IMR-90 (cell line): Measurements from ENCODE around the gene MTCL3.

ENCODE experiments used
- ATAC-seq: fragments of 200-7000 bp; cut with Tn5 transposase; 2 replicates; pipeline ENCODE4 v1.9.1; 2020; ENCODE audit warnings: low read depth, mild to moderate bottlenecking, moderate library complexity
- BruUV-seq: library from RNA; stranded (reverse); fragments of 400-500 nt; replicated peaks from 2 replicates; lab custom pipeline; 2021; lab: Mats Ljungman, UMichigan
- CTCF ChIA-PET: fragments of 300-600 bp; formaldehyde crosslinking; extraction: SDS; loops from one replicate; lab custom pipeline; 2021; ENCODE audit warnings: antibody characterized with exemption; lab: Yijun Ruan, JAX
- POLR2A ChIA-PET: fragments of 300-600 bp; sonication (Branson Sonifier 250); formaldehyde crosslinking; loops from one replicate; lab custom pipeline; 2022; ENCODE audit warnings: antibody characterized with exemption; ENCODE audit not compliant: unreplicated experiment; lab: Charles Lee
- DNase-seq: peaks from one replicate; pipeline ENCODE4 v3.0.0; 2013
- H2AFZ ChIP-seq: replicated peaks from 2 replicates; pipeline ENCODE3; 2013; ENCODE audit warnings: low read length, mild to moderate bottlenecking; ENCODE audit not compliant: poor library complexity
- H2AK5ac ChIP-seq: 2 replicates; pipeline ENCODE4 v1.6.1; 2013; ENCODE audit warnings: low read depth, low read length, inconsistent platforms
- H2AK9ac ChIP-seq: replicated peaks from 2 replicates; pipeline ENCODE3; 2013; ENCODE audit warnings: mild to moderate bottlenecking, low read depth, low read length, moderate library complexity; ENCODE audit not compliant: poor library complexity
- H2BK120ac ChIP-seq: 2 replicates; pipeline ENCODE4 v1.6.1; 2013; ENCODE audit warnings: low read depth, low read length, inconsistent platforms
- H2BK15ac ChIP-seq: 3 replicates; pipeline ENCODE4 v1.6.1; 2013; ENCODE audit warnings: low read depth, low read length, inconsistent platforms
- H2BK20ac ChIP-seq: 2 replicates; pipeline ENCODE4 v1.6.1; 2013; ENCODE audit warnings: low read depth, mild to moderate bottlenecking, inconsistent platforms, low read length, moderate library complexity
- H2BK5ac ChIP-seq: 2 replicates; pipeline ENCODE4 v1.6.1; 2013; ENCODE audit warnings: mild to moderate bottlenecking, low read depth, low read length, inconsistent platforms; ENCODE audit not compliant: poor library complexity, severe bottlenecking
- H3K14ac ChIP-seq: replicated peaks from 2 replicates; pipeline ENCODE4 v1.6.1; 2013; ENCODE audit warnings: low read depth, low read length, inconsistent platforms
- H3K18ac ChIP-seq: 2 replicates; pipeline ENCODE4 v1.6.1; 2013; ENCODE audit warnings: low read depth, low read length, control low read depth
- H3K23ac ChIP-seq: 2 replicates; pipeline ENCODE4 v1.6.1; 2013; ENCODE audit warnings: low read depth, low read length, inconsistent platforms
- H3K27ac ChIP-seq: 2 replicates; pipeline ENCODE4 v1.5.1; 2013; ENCODE audit warnings: mild to moderate bottlenecking, control low read depth, low read length; ENCODE audit not compliant: insufficient read depth
- H3K27me3 ChIP-seq: 2 replicates; pipeline ENCODE4 v1.6.1; 2013; ENCODE audit warnings: low read length; ENCODE audit not compliant: control insufficient read depth, insufficient read depth
- H3K36me3 ChIP-seq: 2 replicates; pipeline ENCODE4 v1.6.1; 2013; ENCODE audit warnings: low read length, mixed read lengths; ENCODE audit not compliant: control insufficient read depth, insufficient read depth
- H3K4ac ChIP-seq: 2 replicates; pipeline ENCODE4 v1.6.1; 2013; ENCODE audit warnings: low read depth, low read length, inconsistent platforms
- H3K4me1 ChIP-seq: 2 replicates; pipeline ENCODE4 v1.6.1; 2013; ENCODE audit warnings: low read length, mixed read lengths; ENCODE audit not compliant: control insufficient read depth, insufficient read depth
- H3K4me2 ChIP-seq: 2 replicates; pipeline ENCODE4 v1.6.1; 2013; ENCODE audit warnings: low read depth, mild to moderate bottlenecking, control low read depth, low read length, moderate library complexity
- H3K4me3 ChIP-seq: 2 replicates; pipeline ENCODE4 v1.5.1; 2013; ENCODE audit warnings: low read depth, mild to moderate bottlenecking, control low read depth, low read length, moderate library complexity; ENCODE audit not compliant: insufficient read depth
- H3K56ac ChIP-seq: 2 replicates; pipeline ENCODE4 v1.6.1; 2013; ENCODE audit warnings: low read length, inconsistent platforms; ENCODE audit not compliant: insufficient read depth; ENCODE audit errors: extremely low read depth
- H3K79me1 ChIP-seq, 2 experiments: 2 replicates each; pipeline ENCODE4 v1.6.1; 2013; ENCODE audit warnings: low read length in 2 of 2, inconsistent platforms in 1 of 2, low read depth in 1 of 2
- H3K9ac ChIP-seq: 2 replicates; pipeline ENCODE4 v1.6.1; 2013; ENCODE audit warnings: low read depth, low read length, control low read depth
- H3K9me1 ChIP-seq: 2 replicates; pipeline ENCODE4 v1.6.1; 2013; ENCODE audit warnings: low read length, inconsistent platforms; ENCODE audit not compliant: insufficient read depth
- H3K9me3 ChIP-seq: 2 replicates; pipeline ENCODE4 v1.6.1; 2013; ENCODE audit warnings: low read length; ENCODE audit not compliant: control insufficient read depth, insufficient read depth
- H4K20me1 ChIP-seq: 2 replicates; pipeline ENCODE4 v1.6.1; 2013; ENCODE audit warnings: low read length, inconsistent platforms; ENCODE audit not compliant: insufficient read depth
- H4K5ac ChIP-seq: 2 replicates; pipeline ENCODE4 v1.6.1; 2013; ENCODE audit warnings: mild to moderate bottlenecking, low read depth, low read length, control low read depth
- H4K8ac ChIP-seq, 2 experiments: 2 replicates each; pipeline ENCODE4 v1.6.1; 2013; ENCODE audit warnings: low read depth in 2 of 2, low read length in 2 of 2, control low read depth in 1 of 2, inconsistent platforms in 1 of 2
- H4K91ac ChIP-seq: 2 replicates; pipeline ENCODE4 v1.6.1; 2013; ENCODE audit warnings: low read depth, low read length, inconsistent platforms; ENCODE audit not compliant: insufficient read depth
- SMC3 ChIP-seq: fragments of 150-350 bp; IDR thresholded peaks from 2 replicates; pipeline ENCODE4 v1.6.1; 2016; ENCODE audit warnings: low read depth, mild to moderate bottlenecking, antibody characterized with exemption, low read length, moderate library complexity
- WGBS, 2 experiments: methylation state at CpG; one replicate each; pipeline versions ENCODE4 v1.1.5 to v1.1.7; 2013; ENCODE audit warnings: missing lambda C conversion rate in 2 of 2; ENCODE audit not compliant: insufficient read length in 1 of 2; ENCODE audit errors: extremely low coverage in 2 of 2; 5-methylcytosine and 5-hydroxymethylcytosine counted together
- dilution Hi-C: fragments of 300-500 bp; cut with HindIII; formaldehyde crosslinking; loops from one replicate; pipeline ENCODE4 v1.14.3; 2018; ENCODE audit warnings: low sequenced_read_pairs; ENCODE audit not compliant: unreplicated experiment
- in situ Hi-C: fragments of 300-500 bp; cut with MboI; formaldehyde crosslinking; loops from 3 replicates; pipeline ENCODE4 v1.14.3; 2019; ENCODE audit warnings: low sequenced_read_pairs, inconsistent platforms, mixed read lengths
- intact Hi-C: fragments of 100-400 bp; cut with micrococcal nuclease; formaldehyde crosslinking; loops from 2 replicates; pipeline ENCODE4 v1.10.0; 2022

MTCL3 gene

DNA sequence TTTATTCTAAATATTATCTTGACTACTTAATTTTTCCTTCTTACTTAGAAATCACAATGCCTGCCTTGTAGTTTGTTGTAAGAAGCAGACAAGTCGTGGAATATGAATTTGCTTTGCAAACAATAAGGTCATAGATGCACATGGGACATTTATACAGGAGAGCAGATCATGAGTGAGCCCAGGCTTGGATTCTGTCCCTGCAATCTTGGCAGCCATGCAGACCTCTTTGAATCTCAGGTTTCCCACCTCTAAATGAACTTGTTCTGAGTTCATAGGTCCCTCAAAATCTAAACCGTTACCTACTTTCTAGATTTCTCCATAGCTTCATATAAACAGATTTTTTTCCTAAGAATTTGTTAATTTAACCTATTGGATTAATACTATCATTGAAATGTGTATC, 79.4 kb downstream of the MTCL3 start:
- POLR2A ChIA-PET, result no interaction called here
- no peak overlapping the region for H2BK20ac ChIP-seq
- no peak overlapping the region for H3K9ac ChIP-seq
- H3K4me1 ChIP-seq, result peaks cover 1% of the 10 kb centered on the region; the same call in 1 of the 2 replicates
- no peaks in the 10 kb centered on the region for H3K27me3 ChIP-seq
- H3K9me1 ChIP-seq, result no peaks in the 10 kb centered on the region
- intact Hi-C loops, result no loop called here
- H2AK5ac ChIP-seq, result no peak overlapping the region
- H4K8ac ChIP-seq, result no peak overlapping the region
- H2BK120ac ChIP-seq, result no peak overlapping the region
- H2BK5ac ChIP-seq, result no peak overlapping the region
- H3K23ac ChIP-seq, result no peak overlapping the region
- DNase-seq, result no peak
- dilution Hi-C loops, result no loop called here
- no peak overlapping the region for H2AK9ac ChIP-seq
- no peaks in the 10 kb centered on the region for H3K36me3 ChIP-seq
- no peak overlapping the region for H3K4ac ChIP-seq
- CTCF ChIA-PET, result no interaction called here
- no peak overlapping the region for H3K14ac ChIP-seq
- no peak overlapping the region for H3K4me2 ChIP-seq
- in situ Hi-C loops, result no loop called here
- no peak overlapping the region for H4K91ac ChIP-seq
- H4K5ac ChIP-seq, result no peak overlapping the region
- H3K18ac ChIP-seq, result no peak overlapping the region
- H3K56ac ChIP-seq, result no peak overlapping the region
- no peak overlapping the region for H2BK15ac ChIP-seq
- H3K27ac ChIP-seq, result no peak overlapping the region
- no peak for TF ChIP-seq SMC3
- H3K9me3 ChIP-seq, result no peaks in the 10 kb centered on the region
- no peaks in the 10 kb centered on the region for H3K79me1 ChIP-seq
- no peaks in the 10 kb centered on the region for H4K20me1 ChIP-seq
- H2AFZ ChIP-seq, result no peak overlapping the region
- WGBS, 2 experiments, result no CpG with 5 or more reads among the region's 2 CpGs
- no peak overlapping the region for H3K4me3 ChIP-seq
- no peak for ATAC-seq
- BruUV-seq, result no TSS peak
